T-helper 1 cell (primary cell): ENCODE results near the gene ATP5ME.
A peak's percentile ranks its signal among the peaks of the same experiment; 100 is the strongest.
"Not testable (repeated sequence)": the region's sequence is repeated elsewhere in the genome, so short reads cannot be mapped to it uniquely, and the experiment has no call there.

Experiments used
- DNase-seq, 5 donors: peaks; one replicate each; pipeline ENCODE4 v3.0.0-alpha.2; 2012 to 2020

The ATP5ME gene

DNA sequence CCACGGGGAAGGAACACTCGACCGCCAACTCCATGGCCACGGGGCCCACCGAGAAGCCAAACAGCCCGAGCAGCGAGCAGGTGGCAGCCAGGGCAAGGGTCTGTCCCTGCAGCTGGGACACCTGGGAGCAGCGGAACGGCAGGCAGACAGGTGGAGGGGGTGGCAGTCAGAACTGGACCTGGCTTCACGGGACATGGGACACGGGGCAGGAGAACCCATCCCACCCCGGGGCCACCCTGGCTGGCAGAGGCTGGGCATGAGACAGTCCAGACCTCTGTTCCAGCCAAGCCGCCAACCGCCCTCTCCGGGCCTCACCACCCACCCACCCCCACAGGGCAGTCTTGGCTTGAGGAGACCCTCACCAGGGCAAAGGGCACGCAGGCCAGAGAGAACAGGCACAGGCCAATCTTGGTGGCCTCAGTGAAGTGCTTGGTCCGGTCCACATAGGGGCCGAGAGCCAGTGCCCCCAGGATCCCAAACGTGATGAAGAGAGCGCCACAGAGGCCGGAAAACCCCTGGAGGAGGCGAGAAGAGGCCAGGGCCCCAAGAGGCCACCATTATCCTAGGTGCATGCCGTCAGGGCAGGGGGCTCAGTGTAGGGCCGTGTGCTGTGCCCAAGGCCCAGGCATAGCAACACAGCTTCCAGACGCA is 9.3 kb upstream of the ATP5ME start:
- no peak for DNase-seq

DNA sequence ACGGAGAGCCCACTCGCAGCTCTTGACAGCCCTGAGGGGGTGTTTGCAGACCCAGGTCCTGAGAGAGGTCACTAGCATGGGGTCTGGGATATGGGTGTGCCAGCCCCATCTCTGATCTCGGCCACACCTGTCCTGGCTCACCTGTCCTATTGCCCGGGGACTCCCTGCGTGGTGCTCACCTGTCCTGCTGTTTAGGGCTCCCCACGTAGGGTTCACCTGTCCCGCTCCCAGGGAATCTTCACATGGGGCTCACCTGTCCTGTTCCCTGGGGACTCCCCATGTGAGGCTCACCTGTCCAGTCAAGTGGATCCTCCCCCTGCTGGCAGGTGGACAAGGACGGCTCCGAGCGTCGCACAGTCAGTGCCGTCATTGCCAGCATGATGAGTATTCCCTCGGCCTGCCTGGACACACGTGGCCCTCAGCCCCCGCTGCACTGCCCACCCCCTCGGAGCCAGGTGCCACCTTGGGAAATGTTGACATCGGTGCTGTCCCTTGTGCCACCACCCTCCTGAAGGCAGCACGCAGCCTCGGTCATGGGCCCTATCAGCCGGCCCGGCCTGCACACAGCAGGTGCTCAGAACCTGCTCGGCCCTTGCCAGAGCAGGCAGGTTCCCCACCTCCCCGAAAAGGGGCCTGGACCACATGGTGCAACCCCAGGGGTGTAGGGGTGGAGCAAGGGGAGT is 8.6 kb upstream of the ATP5ME start:
- DNase-seq, result no peak

DNA sequence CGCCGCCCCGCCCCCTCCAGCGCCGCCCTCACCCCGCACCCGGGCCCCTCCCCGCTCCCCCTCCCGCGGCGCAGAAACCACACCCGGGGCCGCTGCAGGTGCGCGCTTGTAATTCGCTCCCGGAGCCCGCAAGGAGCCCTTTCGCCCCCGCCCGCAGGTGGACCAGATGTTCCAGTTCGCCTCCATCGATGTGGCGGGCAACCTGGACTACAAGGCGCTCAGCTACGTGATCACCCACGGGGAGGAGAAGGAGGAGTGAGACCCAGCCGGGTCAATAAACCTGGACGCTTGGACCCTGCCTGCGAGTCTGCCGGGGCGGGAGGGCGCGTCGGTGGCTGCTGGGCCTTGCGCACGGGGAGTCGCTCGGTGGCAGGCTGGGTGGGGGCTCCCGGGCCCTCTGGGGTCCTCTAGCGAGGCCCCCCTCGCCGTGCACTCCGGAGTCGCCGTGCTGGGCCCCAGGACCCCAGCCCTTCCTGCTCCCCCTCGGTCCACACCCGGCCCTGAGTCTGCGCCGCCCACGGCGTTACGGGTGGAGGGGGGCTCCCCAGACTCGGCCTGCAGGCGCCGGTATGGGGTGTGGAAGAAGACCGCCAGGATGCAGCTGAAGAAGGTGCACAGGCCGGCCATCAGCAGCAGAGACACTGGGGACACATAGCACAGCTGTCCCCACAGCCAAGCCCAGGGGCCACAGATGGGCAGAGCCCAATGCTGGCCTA is 7.8 kb upstream of the ATP5ME start:
- DNase-seq, result peak in 3 of 5 donors; percentile 46 to 62 (median 62)

DNA sequence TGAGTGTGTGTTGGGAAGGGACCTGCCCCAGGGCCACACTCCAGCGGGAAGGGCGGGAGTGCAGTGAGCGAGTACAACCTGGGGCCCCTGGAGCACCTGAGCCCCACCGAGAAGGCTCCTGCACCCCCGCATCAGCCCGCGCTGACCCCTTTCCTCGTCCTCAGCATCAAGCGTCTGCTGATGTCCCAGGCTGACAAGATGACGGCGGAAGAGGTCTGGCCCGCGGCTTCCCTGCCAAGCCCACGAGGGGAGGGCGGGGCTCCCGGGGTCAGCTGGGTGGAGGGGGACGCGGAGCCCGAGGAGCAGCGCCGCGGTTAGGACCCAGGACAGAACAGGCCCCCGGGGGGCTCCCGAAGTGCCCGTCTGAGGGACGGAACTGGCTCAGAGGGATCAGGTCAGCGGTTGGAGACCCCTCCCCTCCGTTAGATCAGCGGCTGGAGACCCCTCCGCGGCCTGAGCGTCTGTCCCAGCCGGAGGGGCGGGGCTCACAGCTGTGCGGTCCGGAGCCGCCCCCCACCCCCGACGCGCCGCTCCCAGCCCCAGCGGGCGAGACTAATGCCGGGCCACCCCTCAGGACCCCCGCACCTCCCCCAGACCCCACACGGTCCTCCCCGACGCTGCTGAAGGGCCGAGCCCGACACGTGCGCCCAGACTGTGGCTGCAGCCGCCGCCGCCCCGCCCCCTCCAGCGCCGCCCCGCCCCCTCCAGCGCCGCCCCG is 7.0 kb upstream of the ATP5ME start:
- DNase-seq, result peak in 3 of 5 donors; percentile 41 to 60 (median 49)

DNA sequence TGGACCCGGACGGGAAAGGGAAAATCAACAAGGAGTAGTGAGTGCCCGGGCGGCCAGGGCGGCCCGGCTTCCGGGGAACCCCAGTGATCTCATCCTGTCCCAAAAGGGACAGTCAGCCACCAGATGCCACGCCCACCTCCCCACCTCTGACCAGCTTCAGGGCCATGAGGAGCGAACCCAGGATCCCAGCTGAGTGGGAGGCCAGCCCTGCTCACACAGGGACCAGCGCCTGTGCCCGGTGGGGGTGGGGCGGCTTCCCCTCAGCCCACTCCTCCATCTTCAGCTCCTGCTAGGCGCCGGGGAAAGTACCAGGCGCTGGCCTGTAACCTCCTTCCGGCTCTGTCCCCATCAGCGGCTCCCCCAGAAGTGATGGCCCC is 6.5 kb upstream of the ATP5ME start:
- DNase-seq, result no peak

DNA sequence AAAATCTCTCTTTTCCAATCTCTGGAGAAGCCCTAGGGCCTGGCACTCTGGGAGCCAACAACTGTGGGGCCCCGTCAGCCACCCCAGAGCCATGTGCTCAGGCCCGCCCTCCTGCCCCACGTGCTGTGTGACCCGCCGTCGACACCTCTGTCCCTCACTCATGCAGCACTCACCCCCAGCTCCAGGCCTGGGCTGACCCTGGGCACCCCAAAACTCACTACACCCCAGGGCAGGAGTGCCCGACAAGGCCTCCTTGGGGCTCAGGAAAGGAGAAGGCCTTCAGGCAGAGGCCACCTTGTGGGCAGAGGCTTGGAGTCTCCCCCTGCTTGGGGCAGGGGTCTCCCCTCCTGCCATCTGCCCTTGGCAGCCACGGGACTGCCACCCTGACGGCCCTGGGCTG is 6.0 kb upstream of the ATP5ME start:
- no peak for DNase-seq

DNA sequence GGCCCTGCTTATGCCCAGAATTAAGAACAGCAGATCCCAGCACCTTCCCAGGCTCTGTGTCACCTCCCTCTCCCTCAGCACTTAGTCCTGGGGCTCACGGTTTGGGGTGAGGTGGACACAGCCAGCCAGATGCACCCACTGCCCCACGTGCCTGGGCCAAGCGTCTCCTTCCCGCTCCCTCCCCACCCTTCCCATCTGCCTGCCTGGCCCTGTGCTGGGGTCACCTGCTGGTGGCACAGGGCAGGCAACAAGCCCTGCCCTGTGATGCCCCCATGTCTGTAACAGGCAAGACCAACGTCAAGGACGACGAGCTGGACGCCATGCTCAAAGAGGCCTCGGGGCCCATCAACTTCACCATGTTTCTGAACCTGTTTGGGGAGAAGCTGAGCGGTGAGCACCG is 5.6 kb upstream of the ATP5ME start:
- no peak for DNase-seq

DNA sequence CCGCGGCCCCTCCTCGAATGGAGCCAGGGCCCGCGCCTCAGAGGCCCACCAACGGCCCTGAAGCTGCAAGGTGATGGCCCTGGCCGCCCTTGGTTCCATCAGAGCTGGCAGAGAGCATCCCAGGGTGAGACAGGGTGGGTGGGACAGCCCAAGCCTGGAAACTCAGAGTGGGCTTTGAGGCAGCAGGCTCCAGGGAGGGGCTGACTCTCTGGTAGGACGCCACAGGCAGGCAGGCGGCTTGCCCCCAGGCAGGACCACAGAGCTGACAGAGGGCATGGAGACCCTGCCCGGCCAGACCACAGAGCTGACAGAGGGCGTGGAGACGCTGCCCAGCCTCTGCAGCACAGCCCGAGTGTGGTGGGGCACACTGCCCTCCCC is 5.0 kb upstream of the ATP5ME start:
- DNase-seq, result no peak

DNA sequence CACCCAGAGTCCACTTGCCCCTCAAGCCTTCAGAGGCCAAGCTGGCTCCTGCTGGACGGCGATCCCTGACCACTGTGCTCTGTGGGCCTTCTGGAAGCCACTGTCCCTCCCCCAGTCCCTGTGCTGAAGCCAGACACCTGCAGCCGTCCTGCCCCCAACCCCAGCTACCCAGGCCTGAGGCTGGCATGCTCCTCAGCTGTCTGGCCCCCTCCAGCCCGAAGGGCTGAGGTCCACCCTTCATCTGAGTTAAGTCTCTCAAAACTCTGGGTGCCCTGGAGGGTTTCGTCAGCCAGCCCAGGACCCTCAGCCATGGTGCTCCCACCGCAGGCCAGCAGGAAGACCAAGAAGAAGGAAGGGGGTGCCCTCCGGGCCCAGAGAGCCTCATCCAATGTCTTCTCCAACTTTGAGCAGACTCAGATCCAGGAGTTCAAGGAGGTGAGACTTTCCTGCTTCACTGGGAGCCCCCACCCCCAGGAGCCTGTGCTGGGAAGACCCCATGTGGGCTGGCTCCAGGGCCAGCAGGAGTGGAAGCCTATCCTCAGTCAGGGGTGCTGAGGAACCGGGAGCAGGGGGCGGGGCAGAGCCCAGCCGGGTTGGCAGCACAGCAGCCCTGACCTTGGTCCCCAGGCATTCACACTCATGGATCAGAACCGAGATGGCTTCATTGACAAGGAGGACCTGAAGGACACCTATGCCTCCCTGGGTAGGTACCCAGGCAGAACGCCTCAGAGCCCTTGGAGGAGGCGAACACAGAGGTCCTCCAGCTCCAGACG is 4.4 kb upstream of the ATP5ME start:
- no peak for DNase-seq

DNA sequence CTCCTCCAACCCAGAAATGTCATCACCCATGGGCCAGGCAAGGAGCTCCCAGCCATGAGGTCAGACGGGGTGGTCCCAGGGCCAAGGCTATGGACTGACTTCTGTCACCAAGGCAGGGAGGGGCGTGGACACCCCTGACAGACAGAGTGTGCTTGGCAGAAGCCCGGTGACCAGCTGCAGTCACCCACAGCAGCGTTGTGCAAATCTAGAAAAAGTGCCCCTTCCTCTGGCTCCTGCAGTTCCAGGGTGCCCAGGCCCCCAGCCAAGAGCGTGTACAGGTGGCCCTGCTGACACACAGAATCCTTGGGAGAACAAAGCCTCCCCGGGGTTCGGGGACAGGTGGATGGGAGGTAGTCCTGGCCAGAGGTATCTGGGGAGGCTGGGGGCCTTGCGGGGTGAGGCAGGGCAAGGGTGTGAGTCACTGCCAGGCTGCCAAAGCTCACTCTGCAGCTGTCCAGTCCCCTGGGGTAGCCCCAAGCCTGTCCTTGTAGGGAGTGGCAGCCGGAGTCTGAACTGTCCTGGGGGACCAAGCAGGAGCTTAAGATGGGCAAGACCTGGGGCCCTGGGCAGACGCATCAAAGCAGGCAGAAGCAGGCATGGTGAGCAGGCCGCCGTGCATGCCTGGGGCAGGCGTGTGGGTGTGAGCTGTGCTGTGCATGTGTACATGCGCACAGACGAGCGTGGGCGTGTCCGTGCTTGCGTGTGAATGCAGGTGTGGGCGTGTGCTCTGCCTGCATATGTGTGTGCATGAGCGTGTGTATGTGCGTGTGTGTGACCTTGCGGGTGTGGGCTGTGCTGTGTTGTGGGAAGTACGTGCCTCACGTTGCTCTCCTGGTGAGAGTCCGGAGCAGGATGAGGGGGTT is 3.6 kb upstream of the ATP5ME start:
- no peak for DNase-seq

DNA sequence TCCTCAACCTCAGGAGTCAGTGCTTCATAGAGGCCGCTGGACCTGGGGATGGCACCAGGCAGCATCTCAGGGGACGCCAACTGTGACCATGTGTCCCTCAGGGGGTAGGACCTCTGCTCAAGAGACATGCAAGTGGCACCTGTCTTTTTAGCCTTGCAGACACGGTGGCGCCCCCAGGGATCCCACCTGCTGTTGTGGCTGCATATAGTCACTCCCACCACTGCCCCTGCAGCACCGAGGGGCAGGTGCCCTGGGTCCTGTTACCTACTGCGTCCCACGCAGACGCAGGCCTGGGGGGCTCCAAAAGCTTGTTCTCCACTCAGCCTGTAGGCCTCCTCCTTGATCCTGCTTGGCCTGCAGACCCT is 2.8 kb upstream of the ATP5ME start:
- no peak for DNase-seq

DNA sequence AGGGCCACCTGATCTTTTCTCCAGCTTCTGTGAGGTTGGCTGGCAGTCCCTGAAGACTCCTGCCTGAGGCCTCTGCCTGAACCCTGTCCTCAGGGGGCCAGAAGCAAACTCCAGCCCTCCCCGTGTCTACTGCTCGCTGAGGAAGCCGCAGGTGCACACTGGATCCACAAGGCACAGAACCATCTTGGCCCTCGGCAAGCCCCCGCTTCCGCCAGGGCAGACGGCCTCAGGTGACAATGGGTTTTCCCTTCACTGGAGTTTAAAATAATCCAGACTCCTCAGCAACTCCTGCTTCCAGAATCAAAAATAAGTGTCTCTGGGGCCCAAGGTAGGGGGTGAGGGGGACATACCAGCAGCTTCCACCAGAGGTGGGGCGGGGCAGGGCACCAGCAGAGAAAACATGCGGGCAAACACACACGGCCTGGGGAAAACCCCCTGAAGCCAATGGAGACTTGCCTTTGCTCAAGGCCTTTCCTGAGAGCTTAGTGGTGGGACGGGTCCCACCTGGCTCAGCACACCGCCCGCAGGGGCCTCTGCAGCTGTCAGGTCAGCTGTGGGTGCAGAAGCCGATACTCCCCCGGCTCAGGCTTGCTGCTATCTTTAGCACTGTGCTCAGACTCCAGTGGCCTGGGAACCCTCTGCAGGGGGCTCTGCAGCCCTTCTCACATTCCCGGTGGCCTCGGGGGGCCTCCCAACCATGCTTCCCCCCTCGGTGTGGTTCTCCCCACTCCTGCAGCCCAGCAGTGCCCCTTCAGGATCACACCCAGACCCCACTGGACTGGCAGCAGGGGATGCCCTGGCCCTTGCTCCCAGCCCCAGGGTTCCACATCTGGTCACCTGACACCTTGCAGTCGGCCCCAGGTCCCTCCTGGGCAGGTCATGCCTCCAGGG is 2.1 kb upstream of the ATP5ME start:
- DNase-seq, result no peak

DNA sequence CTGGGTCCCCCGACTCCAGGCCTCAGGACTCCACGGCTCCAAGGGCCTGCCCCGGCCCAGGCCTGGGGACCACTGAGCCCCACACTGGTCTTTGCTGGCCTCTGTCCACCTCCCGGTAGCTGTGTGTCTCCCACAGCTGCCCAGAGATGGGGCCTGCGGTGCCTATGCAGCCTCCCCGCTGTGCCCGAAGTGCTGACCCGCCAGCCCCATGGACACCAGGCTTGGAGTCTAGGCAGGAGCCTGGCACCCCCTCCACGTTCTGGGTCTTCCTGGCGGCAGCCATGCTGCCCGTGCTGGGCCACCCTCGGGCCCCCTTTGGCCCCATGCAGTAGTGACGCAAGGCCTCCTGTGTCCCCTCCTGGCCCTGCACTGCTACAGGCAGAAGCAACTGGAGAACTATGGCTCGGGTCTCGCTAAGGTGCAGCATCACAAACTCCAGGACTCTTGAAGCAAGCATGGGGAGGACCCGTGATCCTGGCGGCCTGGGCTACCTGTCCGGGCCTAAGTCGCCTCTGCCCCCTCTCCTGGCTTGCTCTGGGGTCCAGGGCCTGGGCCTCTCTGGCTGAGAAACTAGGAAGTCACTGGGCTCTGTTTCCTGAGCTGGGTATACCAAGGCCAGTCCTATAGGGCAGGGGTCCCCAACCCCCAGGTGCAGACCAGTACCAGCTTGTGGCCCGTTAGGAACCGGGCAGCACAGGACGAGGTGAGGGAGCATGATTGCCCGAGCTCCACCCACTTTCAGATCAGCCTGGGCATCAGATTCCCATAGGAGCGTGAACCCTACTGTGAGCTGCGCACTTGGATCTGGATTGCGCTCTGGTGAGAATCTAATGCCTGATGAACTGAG is 1.2 kb upstream of the ATP5ME start:
- no peak for DNase-seq

DNA sequence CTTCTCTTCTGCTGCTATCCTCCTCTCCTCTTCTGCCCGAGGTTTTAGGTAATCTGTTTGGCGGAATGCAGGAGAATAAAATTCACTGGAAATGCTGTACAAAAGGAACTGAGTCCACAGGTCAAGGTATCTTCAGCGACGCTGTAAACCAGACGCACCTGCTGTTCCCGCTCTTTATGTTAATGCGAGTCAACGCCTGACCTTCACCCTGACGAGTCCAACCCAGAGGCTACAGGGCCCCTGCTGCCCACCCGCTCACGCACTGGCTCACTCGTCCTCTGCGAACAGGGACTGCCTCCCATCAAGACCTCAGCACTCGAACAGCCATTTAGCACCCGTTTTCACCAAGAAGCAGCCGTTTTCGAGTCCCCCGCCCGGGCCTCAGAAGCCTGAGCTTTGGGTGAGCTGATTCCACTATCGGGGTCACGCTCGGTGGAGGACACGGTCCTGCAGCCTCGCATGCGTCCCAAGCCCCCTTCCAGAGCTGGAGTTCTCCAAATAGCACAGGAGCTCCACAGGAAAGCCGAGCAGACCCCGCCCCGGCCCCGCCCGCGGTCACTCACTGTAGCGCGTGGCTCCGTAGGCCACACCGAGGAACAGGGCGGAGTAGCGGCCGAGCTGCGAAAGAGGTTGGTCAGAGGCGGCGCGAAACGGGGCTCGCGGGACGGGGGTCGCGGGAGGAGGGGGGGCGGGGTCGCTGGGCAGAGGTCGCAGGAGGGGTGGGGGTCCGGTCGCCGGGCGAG is 556 bp downstream of the ATP5ME start:
- no peak for DNase-seq

DNA sequence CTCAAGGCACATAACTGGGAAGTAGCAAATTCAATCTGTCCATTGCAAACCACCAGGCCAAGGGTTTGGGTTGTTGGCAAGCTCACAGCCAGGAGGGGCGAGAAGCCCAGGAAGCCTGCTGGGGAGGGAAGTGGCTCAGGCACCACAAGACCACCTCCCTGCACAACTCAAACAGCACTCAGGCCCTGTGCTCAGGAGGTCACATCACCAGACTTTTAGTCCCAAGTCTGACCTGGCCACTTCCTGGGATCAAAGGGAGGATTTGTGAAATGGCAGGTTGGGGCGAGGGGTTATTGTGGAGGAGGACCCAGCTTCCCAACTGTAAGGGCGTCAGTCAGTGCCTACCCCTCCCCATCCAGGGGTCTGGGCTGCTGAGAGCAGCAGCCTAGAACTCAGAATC is 2.3 kb downstream of the ATP5ME start:
- DNase-seq, result no peak

DNA sequence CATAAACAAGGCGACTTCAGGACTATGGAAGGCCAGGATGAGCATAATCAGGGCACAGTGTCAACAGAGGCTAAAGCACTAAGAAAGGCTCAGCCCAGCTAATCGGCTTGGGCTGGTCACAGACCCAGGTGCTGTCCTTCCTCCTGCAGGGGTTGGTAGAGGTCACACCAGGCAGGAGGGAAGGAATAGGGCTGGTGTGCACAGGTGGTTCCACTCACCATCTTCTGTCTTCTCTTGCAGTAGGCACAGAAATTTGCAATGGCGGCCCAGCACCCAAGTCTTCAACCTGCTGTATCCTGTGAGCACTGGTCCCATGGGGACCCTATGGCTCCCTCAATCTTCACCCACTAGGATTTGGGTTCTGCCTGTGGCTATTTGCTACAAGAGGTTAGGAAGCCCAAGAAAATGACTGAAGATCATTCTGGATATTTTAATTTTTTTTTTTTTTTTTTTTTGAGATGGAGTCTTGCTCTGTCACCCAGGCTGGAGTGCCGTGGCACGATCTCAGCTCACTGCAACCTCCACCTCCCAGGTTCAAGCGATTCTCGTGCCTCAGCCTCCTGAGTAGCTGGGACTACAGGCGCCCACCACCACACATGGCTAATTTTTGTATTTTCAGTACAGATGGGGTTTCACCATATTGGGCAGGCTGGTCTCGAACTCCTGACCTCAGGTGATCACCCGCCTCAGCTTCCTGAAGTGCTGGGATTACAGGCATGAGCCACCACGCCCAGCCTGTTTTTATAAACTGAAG is 4.1 kb downstream of the ATP5ME start:
- DNase-seq, result not testable (repeated sequence)

DNA sequence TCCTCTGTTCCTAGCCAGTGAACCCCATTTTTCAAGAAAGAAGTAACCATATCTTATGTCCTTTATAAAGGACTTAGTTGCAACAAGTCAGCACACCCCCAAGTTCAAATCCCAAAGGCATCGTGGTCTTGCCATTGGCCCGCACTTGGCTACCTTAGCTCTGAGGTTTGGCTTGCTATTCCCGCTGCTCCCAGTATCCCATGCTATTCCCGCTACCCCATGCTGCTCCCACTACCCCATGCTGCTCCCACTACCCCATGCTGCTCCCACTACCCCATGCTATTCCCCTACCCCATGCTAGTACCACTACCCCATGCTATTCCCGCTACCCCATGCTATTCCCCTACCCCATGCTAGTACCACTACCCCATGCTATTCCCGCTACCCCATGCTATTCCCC is 5.9 kb downstream of the ATP5ME start:
- not testable (repeated sequence) for DNase-seq

DNA sequence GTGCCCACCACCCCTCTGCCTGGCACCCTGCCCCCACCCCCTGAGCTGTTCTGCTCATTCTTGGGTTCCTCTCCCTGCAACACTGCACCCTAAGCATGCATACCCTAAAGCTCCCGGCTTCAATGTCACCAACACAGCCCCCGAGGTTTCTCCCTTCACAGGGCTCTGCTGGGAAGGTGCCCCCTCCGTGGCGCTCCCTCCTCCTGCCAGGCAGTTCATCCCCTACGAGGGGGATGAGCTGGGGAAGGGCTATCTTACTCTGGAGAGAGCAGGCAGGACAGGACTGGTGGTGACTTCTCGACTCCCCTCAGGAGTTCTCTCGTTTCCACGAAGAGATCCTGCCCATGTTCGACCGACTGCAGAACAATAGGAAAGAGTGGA is 6.5 kb downstream of the ATP5ME start:
- DNase-seq, result no peak
